IPS-18c (cell line): ENCODE data around the gene NTN1.

Source experiments
- H3K4me3 ChIP-seq: 2 replicates; pipeline ENCODE4 v1.7.0; 2013; ENCODE audit warnings: low read depth, mild to moderate bottlenecking, low read length, moderate library complexity; ENCODE audit not compliant: insufficient read depth
- H3K9me3 ChIP-seq: one replicate; pipeline ENCODE4 v1.6.1; 2013; ENCODE audit warnings: mild to moderate bottlenecking, low read length, moderate library complexity; ENCODE audit not compliant: control insufficient read depth, insufficient read depth

The NTN1 gene

DNA sequence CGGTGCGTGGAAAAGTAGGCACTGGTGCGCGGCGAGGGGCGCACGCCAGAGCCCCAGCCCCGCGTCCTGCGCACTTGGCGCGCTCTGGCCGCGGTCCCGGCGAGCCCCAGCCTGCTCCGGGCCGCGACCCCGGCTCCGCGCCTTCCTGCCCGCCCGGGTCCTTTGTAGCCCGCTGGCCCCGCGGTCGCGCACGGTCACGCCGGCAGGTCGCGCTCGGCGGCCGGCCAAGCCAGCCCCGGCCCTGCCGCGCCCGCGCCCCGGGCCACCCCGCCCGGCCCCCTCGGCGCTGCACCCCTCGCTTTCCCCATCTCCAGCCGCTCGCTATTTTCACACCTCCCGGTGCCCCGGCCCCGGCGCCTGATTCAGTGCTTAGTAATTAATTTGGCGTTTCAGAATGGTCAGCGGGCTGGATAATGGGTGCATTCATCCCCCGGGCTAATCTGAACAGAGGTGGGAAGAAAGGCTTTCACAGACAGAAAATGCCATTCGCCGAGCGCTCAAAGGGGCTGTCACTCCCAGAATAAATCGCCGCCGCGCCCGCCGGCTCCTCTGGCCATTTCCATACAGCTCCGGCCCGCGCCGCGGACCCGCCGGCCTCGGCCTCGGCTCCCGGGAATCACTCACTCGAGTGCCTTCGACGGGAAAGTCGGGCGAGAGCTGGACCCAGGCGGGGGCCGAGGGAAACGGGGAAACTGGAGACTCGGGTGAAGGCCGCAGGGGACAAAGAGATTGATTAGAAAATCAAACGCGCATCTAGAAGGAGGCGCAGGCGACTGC is 17.8 kb upstream of the NTN1 start:
- peak overlapping the region; percentile 44; the same call in 1 of the 2 replicates for H3K4me3 ChIP-seq
- H3K9me3 ChIP-seq = peaks cover 3% of the 10 kb centered on the region

DNA sequence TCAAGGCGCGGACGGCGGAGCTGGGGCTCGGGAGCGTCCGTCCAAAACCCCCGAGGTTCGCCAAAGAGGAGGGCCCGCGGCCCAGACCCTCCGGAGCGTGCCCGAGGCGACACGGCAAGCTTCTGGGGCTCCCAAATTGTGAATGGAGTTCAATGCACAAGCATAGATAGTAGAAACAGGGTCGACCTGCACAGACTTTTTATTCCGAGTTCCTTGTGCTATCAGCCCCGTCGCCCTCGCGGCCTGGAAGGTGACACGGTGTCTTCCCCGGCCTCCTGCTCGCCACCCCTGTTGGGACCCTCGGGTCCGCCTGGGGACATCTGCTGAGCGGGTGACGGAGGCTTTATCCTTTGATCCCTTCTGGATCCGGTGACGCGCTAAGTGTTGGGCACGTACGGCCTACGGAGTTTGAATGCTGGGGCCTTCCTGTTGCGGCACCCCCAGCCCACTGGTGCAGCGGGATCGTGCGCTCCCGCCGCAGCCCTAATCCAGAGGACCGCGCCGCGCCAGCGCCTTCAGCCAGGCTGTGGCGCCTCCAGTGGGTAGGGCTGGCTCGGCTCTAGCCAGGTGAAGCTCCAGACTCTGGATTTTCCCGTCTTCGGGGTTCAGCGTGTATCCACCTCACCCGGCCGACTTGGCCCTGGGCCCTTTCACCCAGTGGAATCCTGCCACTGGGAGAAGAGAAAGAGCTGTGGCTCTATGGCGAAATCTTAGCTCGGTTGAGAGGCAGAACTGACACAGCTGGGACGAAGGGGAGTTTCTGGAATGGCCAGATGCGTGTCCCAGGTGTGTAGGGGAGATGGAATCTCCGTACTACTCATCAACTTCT is 17.0 kb upstream of the NTN1 start:
- Histone ChIP-seq H3K9me3 (peaks cover 3% of the 10 kb centered on the region), H3K4me3 (peak overlapping the region; percentile 44)

DNA sequence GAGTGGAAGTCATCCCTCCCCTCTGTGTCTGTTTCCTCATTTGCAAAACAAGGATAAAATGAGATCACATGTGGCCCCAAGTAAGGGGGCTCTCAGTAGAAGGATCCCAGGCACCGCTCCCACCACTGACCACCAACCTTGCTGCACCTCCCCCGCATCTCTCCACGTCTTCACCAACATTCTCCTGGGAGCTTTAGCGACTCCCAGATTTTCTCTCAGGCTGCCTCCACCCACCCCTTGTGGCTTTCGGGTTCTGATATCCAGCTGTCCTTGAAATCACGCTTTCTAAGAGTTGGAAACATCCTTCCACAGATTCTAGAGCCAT is 16.4 kb upstream of the NTN1 start:
- peaks cover 3% of the 10 kb centered on the region for H3K9me3 ChIP-seq
- H3K4me3 ChIP-seq = no peak overlapping the region

- H3K4me3 ChIP-seq = no peak overlapping the region
These were observed 15.0 kb upstream of the NTN1 start for GRCh38 chr17:9006175-9006767.

GRCh38 chr17:9007052-9007714 is 14.1 kb upstream of the NTN1 start:
- H3K9me3 ChIP-seq = peaks cover 3% of the 10 kb centered on the region
- no peak overlapping the region for H3K4me3 ChIP-seq

More at GRCh38 chr17:9006175-9006767, 15.0 kb upstream of the NTN1 start:
- peaks cover 3% of the 10 kb centered on the region for H3K9me3 ChIP-seq

GRCh38 chr17:9009096-9009495 is 12.2 kb upstream of the NTN1 start:
- H3K9me3 ChIP-seq = peaks cover 2% of the 10 kb centered on the region
- H3K4me3 ChIP-seq = no peak overlapping the region

GRCh38 chr17:9009737-9010136 is 11.6 kb upstream of the NTN1 start:
- H3K4me3 ChIP-seq = no peak overlapping the region
- H3K9me3 ChIP-seq = no peaks in the 10 kb centered on the region

DNA sequence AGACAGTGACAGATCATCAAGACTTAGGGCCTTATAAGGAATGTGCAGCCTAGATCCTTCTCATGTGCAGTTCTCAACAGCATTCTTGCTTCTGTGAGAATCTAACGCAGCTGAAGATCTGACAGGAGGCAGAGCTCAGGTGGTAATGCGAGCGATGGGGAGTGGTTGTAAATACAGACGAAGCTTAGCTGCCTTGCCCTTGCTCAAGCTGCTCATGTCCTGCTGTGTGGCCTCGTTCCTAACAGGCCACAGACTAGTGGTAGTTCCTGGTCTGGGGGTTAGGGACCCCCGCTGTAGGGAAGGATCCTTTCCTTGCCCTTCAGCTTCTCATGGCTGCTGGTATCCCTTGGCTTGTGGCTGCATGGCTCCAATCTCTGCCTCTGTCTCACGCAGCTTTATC is 10.3 kb upstream of the NTN1 start:
- H3K4me3 ChIP-seq = no peak overlapping the region
- H3K9me3 ChIP-seq = no peaks in the 10 kb centered on the region

GRCh38 chr17:9016941-9017552 is 4.3 kb upstream of the NTN1 start:
- H3K4me3 ChIP-seq = no peak overlapping the region
- no peaks in the 10 kb centered on the region for H3K9me3 ChIP-seq

DNA sequence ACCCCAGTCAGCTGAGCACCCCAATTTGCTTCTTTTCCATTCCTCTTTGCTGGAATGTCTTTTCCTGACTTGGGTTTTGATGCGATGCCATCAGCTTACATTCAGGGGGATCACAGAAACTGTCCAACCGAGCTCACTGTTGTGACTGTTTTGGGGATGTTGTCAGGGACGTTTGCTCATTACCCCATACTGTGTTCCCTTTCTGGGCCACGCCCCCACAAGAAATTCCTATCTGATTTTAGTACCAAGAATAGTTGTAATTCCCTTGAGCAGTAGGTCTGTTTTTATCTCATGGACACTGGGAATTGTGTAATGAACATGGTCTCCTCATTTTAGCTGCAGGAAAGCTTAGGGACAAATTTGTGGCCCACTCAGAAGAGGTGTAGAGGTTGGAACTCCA is 2.6 kb upstream of the NTN1 start:
- H3K9me3 ChIP-seq = peaks cover 4% of the 10 kb centered on the region
- no peak overlapping the region for H3K4me3 ChIP-seq

GRCh38 chr17:9020096-9020823 is 1.1 kb upstream of the NTN1 start:
- peak overlapping the region; percentile 65; the same call in 1 of the 2 replicates for H3K4me3 ChIP-seq

GRCh38 chr17:9020824-9021157 is 519 bp upstream of the NTN1 start:
- peaks cover 4% of the 10 kb centered on the region for H3K9me3 ChIP-seq
- H3K4me3 ChIP-seq = peak overlapping the region; percentile 65; the same call in 1 of the 2 replicates

More at GRCh38 chr17:9020096-9020823, 1.1 kb upstream of the NTN1 start:
- H3K9me3 ChIP-seq = peaks cover 4% of the 10 kb centered on the region

GRCh38 chr17:9021992-9022572 is 772 bp downstream of the NTN1 start:
- Histone ChIP-seq H3K4me3 (peak overlapping the region; percentile 65), H3K9me3 (peaks cover 4% of the 10 kb centered on the region)

DNA sequence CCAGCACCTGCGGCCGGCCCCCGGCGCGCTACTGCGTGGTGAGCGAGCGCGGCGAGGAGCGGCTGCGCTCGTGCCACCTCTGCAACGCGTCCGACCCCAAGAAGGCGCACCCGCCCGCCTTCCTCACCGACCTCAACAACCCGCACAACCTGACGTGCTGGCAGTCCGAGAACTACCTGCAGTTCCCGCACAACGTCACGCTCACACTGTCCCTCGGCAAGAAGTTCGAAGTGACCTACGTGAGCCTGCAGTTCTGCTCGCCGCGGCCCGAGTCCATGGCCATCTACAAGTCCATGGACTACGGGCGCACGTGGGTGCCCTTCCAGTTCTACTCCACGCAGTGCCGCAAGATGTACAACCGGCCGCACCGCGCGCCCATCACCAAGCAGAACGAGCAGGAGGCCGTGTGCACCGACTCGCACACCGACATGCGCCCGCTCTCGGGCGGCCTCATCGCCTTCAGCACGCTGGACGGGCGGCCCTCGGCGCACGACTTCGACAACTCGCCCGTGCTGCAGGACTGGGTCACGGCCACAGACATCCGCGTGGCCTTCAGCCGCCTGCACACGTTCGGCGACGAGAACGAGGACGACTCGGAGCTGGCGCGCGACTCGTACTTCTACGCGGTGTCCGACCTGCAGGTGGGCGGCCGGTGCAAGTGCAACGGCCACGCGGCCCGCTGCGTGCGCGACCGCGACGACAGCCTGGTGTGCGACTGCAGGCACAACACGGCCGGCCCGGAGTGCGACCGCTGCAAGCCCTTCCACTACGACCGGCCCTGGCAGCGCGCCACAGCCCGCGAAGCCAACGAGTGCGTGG is 1.5 kb downstream of the NTN1 start:
- H3K9me3 ChIP-seq = peaks cover 4% of the 10 kb centered on the region
- H3K4me3 ChIP-seq = peak overlapping the region; percentile 65; the same call in 1 of the 2 replicates

DNA sequence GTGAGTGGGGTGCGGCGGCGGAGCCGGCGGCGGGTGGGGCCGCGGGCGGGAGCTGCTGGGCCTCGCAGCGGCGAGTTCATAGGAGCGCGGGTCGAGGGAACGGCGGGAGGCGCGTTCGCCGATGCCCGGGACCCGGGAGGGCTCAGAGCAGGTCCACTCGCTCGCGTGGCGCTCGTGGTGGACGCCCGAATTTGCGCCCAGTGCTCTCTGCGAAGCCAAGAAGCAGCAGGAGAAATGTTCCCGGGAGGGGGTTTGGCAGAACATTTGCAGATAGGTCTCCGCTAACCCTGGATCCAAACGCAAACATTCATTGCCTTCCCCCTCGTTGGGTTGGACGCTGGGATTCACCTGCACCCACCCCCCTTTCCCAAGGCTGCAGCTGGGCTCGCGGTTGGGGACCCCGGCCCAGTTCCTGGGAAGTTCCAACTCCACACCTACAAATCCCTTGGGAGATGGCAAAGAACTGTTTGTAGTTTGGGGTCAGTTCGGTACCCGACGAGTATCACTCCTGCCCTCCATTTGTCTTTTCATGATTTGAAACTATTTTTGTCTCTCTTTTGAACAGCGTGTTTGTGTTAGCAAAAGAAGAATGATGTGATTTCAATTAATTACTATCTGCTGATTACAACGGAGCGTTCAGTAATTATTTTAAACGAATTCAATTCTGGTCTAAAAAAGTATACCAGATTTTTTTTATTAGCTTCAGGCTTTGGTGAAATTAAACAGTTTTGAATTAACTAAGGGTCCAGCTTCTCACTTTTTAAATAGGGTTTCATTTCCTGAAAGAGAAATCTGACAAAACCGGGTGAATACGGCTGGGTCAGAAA is 2.3 kb downstream of the NTN1 start:
- peaks cover 4% of the 10 kb centered on the region for H3K9me3 ChIP-seq
- peak overlapping the region; percentile 28; the same call in 1 of the 2 replicates for H3K4me3 ChIP-seq
